Kidney (tissue), 14 donors: Measurements from ENCODE around the gene ALK. TPM values are rescaled to one million over a fixed set of nuclear protein-coding genes. Genes with fewer than 3 reads are reported as not detected.

Experiments used
- DNase-seq, 5 donors: peaks; one replicate each; pipeline ENCODE4 v3.0.0-alpha.2; 2013 to 2020
- FAIRE-seq: peaks from 2 replicates; lab custom pipeline; 2012; peaks lifted over from hg19 to GRCh38; lab: Jason Lieb, UNC
- H3K27ac ChIP-seq, 2 donors: one replicate each; pipeline ENCODE4 v1.7.0; 2013; ENCODE audit warnings: low read depth in 2 of 2, low read length in 2 of 2, inconsistent platforms in 1 of 2
- H3K27me3 ChIP-seq: one replicate; pipeline ENCODE4 v1.7.1; 2013; ENCODE audit warnings: low read length, inconsistent platforms; ENCODE audit not compliant: control insufficient read depth, insufficient read depth
- H3K36me3 ChIP-seq, 3 donors: one replicate each; pipeline versions ENCODE4 v1.7.0 to v1.7.1; 2013; ENCODE audit warnings: low read length in 3 of 3, control low read depth in 1 of 3, inconsistent platforms in 1 of 3; ENCODE audit not compliant: insufficient read depth in 3 of 3, control insufficient read depth in 2 of 3
- H3K4me1 ChIP-seq, 3 donors: one replicate each; pipeline versions ENCODE4 v1.7.0 to v1.7.1; 2013; ENCODE audit warnings: low read length in 3 of 3, inconsistent platforms in 1 of 3, low read depth in 1 of 3; ENCODE audit not compliant: control insufficient read depth in 2 of 3, insufficient read depth in 2 of 3
- H3K4me3 ChIP-seq, 3 donors: one replicate each; pipeline versions ENCODE4 v1.7.0 to v1.8.1; 2013; ENCODE audit warnings: low read length in 3 of 3, control low read depth in 1 of 3, inconsistent platforms in 1 of 3
- H3K9ac ChIP-seq, 3 donors: one replicate each; pipeline versions ENCODE4 v1.7.0 to v1.7.1; 2013; ENCODE audit warnings: low read length in 3 of 3, control low read depth in 1 of 3, inconsistent platforms in 1 of 3
- H3K9me3 ChIP-seq, 3 donors: one replicate each; pipeline versions ENCODE4 v1.7.0 to v1.7.1; 2013; ENCODE audit warnings: low read length in 3 of 3, control low read depth in 1 of 3, inconsistent platforms in 1 of 3; ENCODE audit not compliant: control insufficient read depth in 2 of 3, insufficient read depth in 1 of 3
- intact Hi-C: fragments of 100-400 bp; cut with DNase I; formaldehyde crosslinking; loops from one replicate; pipeline ENCODE4 v1.11.1; 2022
- polyA plus RNA-seq: library from polyadenylated mRNA; stranded (reverse); fragments of 350-450 nt; fragmentation: Illumina TruSeq; extraction: RNeasy Lipid Tissue Mini Kit (QIAGEN cat#74804); gene quantifications from one replicate; pipeline ENCODE4 v1.2.3, GENCODE V29; 2014; ENCODE audit warnings: low read depth, low replicate concordance; ENCODE audit not compliant: insufficient read depth
- total RNA-seq: library from RNA; stranded (reverse); fragmentation: NEBNext Ultra II Directional; extraction: Animal tissue kit (Norgen Biotek cat#: 25700); gene quantifications from one replicate; pipeline ENCODE4 v1.2.1, GENCODE V29; 2021
- TF ChIP-seq, protein P1 (sequence below): IDR thresholded peaks from 3 replicates; pipeline ENCODE4 v1.5.1; 2012; ENCODE audit warnings: mild to moderate bottlenecking, moderate library complexity, borderline replicate concordance; ENCODE audit not compliant: insufficient read depth; ENCODE audit errors: extremely low read depth
- donor health status: control.
- donor health status: control.
- donor health status: control.
- donor health status: control.
- donor health status: control.
- donor health status: DM: yes; HTN: yes; CAD: no.
- donor health status: Normal renal cell carcinoma (clear cell type).

ALK gene
- total and polyA plus RNA-seq, 2 donors from 2014 or later: 0.13 TPM; not detected in 1

DNA sequence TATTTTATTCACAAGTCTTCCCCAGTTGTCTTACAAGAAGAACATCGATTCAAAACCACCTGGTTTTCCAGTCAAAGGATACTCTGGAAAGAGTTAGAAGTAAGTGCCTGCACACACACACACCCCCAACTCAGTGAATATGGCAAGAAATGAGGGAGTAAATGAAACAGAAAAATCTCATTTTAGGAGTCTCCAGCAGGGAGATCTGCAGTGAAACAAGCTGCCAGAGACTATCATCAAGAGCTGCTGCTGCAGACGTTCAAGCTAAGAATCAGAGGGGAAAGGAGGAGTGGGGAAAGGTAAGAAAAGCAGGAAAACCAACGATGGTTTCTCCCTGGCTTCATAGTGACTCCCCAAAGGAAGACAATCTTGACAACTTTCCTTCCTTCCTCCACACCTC, 2.4 kb downstream of the ALK start:
- Histone ChIP-seq H3K9me3 (no peaks in the 10 kb centered on the region), H3K9ac (no peak overlapping the region), H3K36me3 (no peaks in the 10 kb centered on the region), H3K4me3 (no peak overlapping the region), H3K27ac (no peak overlapping the region), H3K27me3 (peaks cover 15% of the 10 kb centered on the region), H3K4me1 (peaks cover 0 to 16% (median 0%) of the 10 kb centered on the region in 3 donors)
- FAIRE-seq (no peak), DNase-seq (no peak)
- TF ChIP-seq, protein P1, sequence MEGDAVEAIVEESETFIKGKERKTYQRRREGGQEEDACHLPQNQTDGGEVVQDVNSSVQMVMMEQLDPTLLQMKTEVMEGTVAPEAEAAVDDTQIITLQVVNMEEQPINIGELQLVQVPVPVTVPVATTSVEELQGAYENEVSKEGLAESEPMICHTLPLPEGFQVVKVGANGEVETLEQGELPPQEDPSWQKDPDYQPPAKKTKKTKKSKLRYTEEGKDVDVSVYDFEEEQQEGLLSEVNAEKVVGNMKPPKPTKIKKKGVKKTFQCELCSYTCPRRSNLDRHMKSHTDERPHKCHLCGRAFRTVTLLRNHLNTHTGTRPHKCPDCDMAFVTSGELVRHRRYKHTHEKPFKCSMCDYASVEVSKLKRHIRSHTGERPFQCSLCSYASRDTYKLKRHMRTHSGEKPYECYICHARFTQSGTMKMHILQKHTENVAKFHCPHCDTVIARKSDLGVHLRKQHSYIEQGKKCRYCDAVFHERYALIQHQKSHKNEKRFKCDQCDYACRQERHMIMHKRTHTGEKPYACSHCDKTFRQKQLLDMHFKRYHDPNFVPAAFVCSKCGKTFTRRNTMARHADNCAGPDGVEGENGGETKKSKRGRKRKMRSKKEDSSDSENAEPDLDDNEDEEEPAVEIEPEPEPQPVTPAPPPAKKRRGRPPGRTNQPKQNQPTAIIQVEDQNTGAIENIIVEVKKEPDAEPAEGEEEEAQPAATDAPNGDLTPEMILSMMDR: no peak
- intact Hi-C loops: no loop called here

DNA sequence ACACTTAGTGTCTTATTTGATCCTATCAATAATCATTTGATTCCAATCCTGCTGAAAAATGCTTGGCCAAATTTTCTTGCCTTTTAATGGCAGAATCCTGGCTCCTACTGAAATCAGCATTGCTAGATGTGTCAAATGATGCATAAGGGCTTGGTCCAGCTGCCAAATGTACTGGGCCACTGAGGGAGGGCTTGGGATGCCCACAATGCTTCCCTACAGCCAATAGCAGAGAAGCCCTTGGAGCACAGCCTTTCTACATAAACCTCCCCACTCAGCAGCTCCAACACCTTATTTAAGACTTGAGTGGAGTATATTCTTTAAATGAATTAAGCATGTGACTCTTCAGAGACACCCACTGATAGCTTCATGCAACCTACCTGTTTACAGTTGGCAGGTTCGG, 3.6 kb downstream of the ALK start:
- FAIRE-seq (no peak), DNase-seq (no peak)
- TF ChIP-seq, protein P1: no peak
- no peaks in the 10 kb centered on the region for H3K36me3 ChIP-seq
- no peak overlapping the region for H3K27ac ChIP-seq
- H3K9ac ChIP-seq: no peak overlapping the region
- peaks cover 15% of the 10 kb centered on the region for H3K27me3 ChIP-seq
- H3K4me3 ChIP-seq: no peak overlapping the region
- intact Hi-C loops: no loop called here
- H3K9me3 ChIP-seq: no peaks in the 10 kb centered on the region
- peaks cover 0 to 16% (median 0%) of the 10 kb centered on the region in 3 donors for H3K4me1 ChIP-seq

DNA sequence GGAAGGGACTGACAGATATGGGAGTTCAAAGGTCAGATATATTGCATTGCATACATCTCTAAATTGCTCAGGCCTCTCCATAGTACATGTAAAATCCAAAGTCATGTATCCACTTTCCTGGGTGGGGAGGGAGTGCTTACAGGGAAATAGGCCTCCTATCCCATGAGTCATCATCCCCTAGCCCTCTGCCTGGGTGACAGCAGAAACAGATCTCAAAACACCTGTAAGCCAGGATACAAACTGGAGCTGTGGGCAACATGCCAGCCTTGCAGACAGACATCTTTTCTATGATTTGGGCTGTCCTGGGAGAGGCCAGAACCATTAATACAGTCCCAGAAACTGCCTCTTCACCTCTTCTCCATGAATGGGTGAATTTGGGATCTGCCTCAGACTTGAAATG, 4.8 kb downstream of the ALK start:
- Histone ChIP-seq H3K4me3 (no peak overlapping the region), H3K27me3 (peaks cover 9% of the 10 kb centered on the region), H3K4me1 (peaks cover 0 to 12% (median 0%) of the 10 kb centered on the region in 3 donors), H3K9me3 (no peaks in the 10 kb centered on the region), H3K36me3 (no peaks in the 10 kb centered on the region), H3K9ac (no peak overlapping the region), H3K27ac (no peak overlapping the region)
- TF ChIP-seq, protein P1: no peak
- DNase-seq: no peak
- no peak for FAIRE-seq
- intact Hi-C loops: no loop called here

DNA sequence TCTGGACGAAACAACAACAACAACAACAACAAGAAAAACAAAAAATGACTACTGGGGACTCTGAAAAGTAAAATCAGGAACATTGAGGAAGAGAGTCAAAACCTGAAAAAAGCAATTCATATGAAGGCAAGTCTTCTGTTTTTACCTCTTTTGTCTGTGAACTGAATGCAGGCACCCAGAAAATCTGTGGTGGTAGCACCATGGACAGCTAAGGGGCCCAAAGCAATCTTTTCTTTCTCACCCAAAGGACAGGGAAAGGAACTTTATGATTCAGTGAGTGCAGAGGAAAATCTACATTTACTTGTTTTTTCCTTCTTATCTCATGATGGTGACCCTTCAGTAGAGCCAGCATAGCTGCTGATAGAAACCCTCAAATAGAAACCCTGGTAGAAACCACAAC, 10.4 kb downstream of the ALK start:
- Histone ChIP-seq H3K36me3 (no peaks in the 10 kb centered on the region), H3K4me1 (no peaks in the 10 kb centered on the region), H3K9ac (no peak overlapping the region), H3K27me3 (no peaks in the 10 kb centered on the region), H3K9me3 (no peaks in the 10 kb centered on the region), H3K4me3 (no peak overlapping the region), H3K27ac (no peak overlapping the region)
- DNase-seq (no peak), FAIRE-seq (no peak)
- intact Hi-C loops: no loop called here
- TF ChIP-seq, protein P1: no peak
